ENCODE data around the gene CD300LG.

DNA sequence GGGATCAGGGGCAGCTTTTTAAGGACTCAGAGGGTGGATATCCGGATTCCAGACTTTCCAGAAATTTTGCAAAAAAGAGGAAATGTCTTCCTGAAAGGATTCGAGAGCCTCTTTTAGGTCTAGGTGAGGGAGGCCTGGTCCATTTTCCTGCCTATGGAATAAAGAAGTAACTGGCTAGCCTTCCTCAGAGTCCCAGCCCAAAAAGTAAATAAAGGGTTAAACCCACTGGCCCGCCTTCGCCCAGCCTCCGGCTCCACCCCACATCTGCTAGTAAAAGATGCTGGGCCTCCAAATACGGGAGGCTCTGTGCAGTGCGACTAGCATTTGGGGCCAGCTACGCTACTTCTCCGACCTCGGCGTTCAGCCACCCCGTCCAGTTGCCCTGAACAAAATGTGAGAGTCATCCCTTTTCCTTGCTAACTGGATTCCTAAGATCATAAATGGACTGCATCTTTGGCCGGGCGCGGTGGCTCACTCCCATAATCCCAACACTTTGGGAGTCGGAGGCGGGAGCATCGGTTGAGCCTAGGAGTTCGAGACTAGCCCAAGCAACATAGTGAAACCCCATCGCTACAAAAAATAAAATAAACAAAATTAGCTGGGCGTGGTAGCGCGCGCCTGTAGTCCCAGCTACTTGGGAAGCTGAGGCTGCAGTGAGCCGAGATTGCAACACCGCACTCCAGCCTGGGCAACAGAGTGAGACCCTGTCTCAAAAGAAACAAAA lies 61.2 kb downstream of the CD300LG start:
- no peak for TF ChIP-seq EZH2 (IDR thresholded peaks at IDR 0.05; ENCODE audit: low read length, missing control alignments)
- TF ChIP-seq, protein P1, sequence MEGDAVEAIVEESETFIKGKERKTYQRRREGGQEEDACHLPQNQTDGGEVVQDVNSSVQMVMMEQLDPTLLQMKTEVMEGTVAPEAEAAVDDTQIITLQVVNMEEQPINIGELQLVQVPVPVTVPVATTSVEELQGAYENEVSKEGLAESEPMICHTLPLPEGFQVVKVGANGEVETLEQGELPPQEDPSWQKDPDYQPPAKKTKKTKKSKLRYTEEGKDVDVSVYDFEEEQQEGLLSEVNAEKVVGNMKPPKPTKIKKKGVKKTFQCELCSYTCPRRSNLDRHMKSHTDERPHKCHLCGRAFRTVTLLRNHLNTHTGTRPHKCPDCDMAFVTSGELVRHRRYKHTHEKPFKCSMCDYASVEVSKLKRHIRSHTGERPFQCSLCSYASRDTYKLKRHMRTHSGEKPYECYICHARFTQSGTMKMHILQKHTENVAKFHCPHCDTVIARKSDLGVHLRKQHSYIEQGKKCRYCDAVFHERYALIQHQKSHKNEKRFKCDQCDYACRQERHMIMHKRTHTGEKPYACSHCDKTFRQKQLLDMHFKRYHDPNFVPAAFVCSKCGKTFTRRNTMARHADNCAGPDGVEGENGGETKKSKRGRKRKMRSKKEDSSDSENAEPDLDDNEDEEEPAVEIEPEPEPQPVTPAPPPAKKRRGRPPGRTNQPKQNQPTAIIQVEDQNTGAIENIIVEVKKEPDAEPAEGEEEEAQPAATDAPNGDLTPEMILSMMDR (conservative IDR thresholded peaks at IDR 0.05 in 1 of 2, IDR thresholded peaks at IDR 0.05 in 1 of 2; ENCODE audit: low read depth in 1 of 2, low read length in 2 of 2): no peak

Measured in fibroblast of lung (primary cell).